HUES64 (cell line): Measurements from ENCODE around the gene ATAD3C. TPM values are rescaled to one million over a fixed set of nuclear protein-coding genes. Genes with fewer than 3 reads are reported as not detected.
"Not testable (repeated sequence)": the region's sequence is repeated elsewhere in the genome, so short reads cannot be mapped to it uniquely, and the experiment has no call there.

Experiments
- H3K27ac ChIP-seq: 2 replicates; pipeline ENCODE4 v1.7.0; 2013; ENCODE audit warnings: low read depth, low read length, inconsistent platforms
- H3K27me3 ChIP-seq: 2 replicates; pipeline ENCODE4 v1.6.1; 2013; ENCODE audit warnings: mild to moderate bottlenecking, low read length; ENCODE audit not compliant: insufficient read depth
- H3K36me3 ChIP-seq: 2 replicates; pipeline ENCODE4 v1.6.1; 2013; ENCODE audit warnings: mild to moderate bottlenecking, low read length; ENCODE audit not compliant: insufficient read depth
- H3K4me1 ChIP-seq: 2 replicates; pipeline ENCODE4 v1.6.1; 2013; ENCODE audit warnings: mild to moderate bottlenecking, low read length, moderate library complexity; ENCODE audit not compliant: insufficient read depth
- H3K4me3 ChIP-seq: 2 replicates; pipeline ENCODE4 v1.5.1; 2013; ENCODE audit warnings: mild to moderate bottlenecking, low read length, moderate library complexity
- H3K9ac ChIP-seq: 2 replicates; pipeline ENCODE4 v1.6.1; 2013; ENCODE audit warnings: mild to moderate bottlenecking, low read depth, low read length
- H3K9me3 ChIP-seq: 2 replicates; pipeline ENCODE4 v1.6.1; 2013; ENCODE audit warnings: low read depth, low read length; ENCODE audit not compliant: insufficient read depth
- WGBS: fragments of 150-250, 120-280 bp; methylation state at CpG from one replicate; pipeline ENCODE4 v1.1.7; 2013; ENCODE audit warnings: missing lambda C conversion rate; 5-methylcytosine and 5-hydroxymethylcytosine counted together
- polyA plus RNA-seq, 2 experiments: library from polyadenylated mRNA; stranded (reverse); fragments of 50-300 nt; gene quantifications; one replicate each; pipeline ENCODE4 v1.2.3, GENCODE V29; 2013

ATAD3C gene, protein sequence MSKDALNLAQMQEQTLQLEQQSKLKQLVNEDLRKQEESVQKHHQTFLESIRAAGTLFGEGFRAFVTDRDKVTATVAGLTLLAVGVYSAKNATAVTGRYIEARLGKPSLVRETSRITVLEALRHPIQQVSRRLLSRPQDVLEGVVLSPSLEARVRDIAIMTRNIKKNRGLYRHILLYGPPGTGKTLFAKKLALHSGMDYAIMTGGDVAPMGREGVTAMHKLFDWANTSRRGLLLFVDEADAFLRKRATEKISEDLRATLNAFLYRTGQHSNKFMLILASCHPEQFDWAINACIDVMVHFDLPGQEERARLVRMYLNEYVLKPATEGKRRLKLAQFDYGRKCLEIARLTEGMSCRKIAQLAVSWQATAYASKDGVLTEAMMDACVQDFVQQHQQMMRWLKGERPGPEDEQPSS
- 0.35 TPM for polyA plus RNA-seq (2013, experiment 1 of 2)
- 0.63 TPM for polyA plus RNA-seq (2013, experiment 2 of 2)

DNA sequence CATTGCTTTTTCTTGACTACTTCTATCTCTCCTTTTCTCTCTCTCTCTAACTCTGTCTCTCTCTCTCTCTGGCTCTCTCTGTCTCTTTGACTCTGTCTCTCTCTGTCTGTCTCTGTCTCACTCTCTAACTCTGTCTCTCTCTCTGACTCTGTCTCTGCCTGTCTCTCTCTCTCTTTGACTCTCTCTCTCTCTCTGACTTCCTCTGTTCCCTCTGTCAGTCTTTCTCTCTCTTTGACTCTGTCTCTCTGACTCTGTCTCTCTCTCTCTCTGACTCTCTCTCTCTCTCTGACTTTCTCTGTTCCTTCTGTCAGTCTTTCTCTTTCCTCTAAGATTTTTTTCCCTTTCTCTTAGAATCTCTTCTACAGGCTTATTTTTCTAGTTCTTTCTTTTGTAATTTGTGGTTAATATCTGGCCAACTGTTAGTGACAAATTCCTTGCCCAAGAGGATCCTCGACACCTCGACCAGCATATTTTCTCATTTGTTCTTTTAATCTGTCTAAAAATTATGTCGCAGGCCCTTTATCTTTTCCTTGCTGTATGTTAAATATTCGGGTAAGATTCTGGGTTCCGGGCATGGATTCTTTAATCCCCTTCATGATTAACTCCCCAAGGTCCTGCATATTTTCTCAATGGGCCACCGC is at the start of gene ATAD3C:
TSS of gene ATAD3C (plus strand) at position 591 of the 641 bp plus-strand sequence. CDS start 995 bp downstream, outside the sequence.
- H3K4me1 ChIP-seq = no peaks in the 10 kb centered on the region
- no peaks in the 10 kb centered on the region for H3K27me3 ChIP-seq
- no peak within 1 kb of the TSS for H3K4me3 ChIP-seq
- H3K9me3 ChIP-seq = no peaks in the 10 kb centered on the region
- no peak within 1 kb of the TSS for H3K9ac ChIP-seq
- 89% methylated on average over 6 of the region's 6 CpGs for WGBS
- H3K27ac ChIP-seq = no peak within 1 kb of the TSS
- H3K36me3 ChIP-seq = no peaks in the 10 kb centered on the region

DNA sequence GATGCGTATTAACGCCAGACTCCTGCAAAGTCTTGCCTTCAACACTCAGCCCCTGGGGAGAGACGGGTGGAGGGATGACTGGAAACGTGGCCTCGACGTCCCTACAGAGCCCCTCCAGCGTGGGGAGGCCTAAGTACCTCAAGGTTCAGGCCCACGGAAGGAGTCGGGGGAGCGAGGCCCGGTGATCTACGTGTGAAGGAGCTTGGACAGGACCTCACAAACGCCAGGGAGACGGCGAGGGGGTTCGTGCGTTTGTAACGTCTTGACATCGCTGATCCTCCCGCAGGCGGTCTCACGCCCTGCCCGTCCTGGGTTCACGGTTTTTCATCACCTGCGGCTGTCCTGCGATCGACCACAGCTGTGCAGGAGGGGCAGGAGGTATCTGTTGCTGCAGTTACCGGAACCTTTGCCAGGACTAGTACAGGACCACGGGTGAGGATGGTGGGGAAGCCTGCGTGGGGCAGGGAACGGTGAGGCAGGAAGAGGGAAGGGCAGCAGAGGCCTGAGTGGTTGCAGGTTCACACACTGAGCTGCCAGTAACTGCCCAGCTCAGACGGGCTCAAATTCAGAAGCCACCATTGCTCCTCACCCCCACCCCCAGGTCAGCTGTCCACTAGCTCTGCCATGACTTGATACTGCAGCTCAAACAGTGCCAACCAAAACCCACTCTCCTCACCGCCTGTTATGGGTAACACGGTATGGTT is 49.5 kb upstream of the ATAD3C start:
- Histone ChIP-seq H3K9me3 (no peaks in the 10 kb centered on the region), H3K9ac (peak overlapping the region; percentile 98), H3K27ac (peak overlapping the region; percentile 90), H3K36me3 (peaks cover 74% of the 10 kb centered on the region), H3K27me3 (no peaks in the 10 kb centered on the region), H3K4me1 (peaks cover 9% of the 10 kb centered on the region), H3K4me3 (peak overlapping the region; percentile 99)
- 10% methylated on average over 34 of the region's 34 CpGs for whole genome bisulfite sequencing

DNA sequence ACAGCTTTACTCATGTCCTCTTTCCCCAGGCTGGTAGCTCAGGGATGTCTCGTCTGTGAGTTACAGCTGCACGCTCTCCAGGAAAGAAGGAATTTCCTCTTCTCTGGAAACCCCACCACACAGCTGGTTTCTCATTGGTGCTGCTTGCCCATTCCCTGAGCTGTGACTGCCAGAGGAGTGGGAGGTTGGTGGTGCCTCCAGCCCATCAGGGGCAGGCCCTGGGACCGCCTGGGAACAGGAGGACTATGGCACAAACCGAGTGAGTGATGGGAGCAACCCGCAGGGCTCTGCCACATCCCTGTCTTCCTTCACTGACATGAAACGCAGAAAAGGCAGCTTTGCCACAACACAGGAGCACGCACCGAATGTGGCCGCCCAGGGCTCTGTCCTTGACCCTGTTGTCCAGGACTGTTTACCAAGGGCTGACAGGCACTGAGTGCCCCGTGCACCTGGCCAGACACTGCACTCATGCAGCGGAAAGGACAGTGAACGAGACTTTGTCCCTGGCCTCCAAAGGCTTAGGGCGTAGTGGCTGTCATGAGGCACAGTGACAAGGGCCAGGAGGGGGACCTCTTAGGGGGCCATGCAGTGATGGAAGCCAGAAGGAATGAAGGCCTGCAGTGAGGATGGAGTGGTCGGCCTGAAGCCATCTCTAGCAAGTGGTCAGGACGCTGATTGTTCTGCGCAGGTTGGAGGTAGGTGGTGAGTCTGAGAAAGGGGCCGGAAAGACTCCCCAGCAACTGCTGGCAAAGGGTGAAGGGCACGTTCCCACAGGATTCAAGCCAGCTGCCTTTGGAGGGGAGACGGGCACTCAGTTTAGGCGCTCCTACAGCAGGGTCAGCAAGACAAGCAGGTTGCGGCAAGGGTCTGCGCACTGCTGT is 48.7 kb upstream of the ATAD3C start:
- Histone ChIP-seq H3K9ac (peak overlapping the region; percentile 98), H3K27ac (no peak overlapping the region; the same call in 1 of the 2 replicates), H3K36me3 (peaks cover 74% of the 10 kb centered on the region), H3K4me3 (peak overlapping the region; percentile 99), H3K27me3 (no peaks in the 10 kb centered on the region), H3K9me3 (no peaks in the 10 kb centered on the region), H3K4me1 (peaks cover 9% of the 10 kb centered on the region)
- WGBS = 94% methylated on average over 22 of the region's 22 CpGs

DNA sequence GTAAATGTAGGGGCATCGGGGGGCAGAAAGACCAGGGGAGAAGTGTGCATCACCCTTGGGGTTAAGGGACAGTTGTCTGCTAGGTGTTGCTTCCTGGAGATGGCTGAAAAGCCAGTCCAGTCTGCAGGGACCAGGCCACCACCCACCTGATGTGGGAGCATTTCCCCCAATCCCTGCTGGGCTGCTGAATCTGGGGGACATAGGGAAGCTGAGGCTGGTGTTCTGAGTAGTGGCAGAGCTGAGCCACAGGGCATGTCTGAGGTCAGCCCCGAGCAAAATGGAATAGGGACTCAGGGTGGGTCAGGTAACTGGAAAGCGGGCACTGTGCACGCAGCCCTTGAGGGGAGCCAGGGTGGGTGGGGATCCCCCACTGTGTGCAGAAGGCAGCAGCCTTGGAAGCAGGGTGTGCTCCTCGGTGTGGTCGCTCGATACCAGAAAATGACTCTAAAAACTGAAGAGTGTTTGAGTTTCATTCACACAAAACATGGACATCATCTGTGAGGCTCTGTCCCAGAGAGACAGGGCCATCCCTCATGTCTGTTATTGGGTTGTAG is 48.0 kb upstream of the ATAD3C start:
- Histone ChIP-seq H3K4me1 (peaks cover 9% of the 10 kb centered on the region), H3K36me3 (peaks cover 73% of the 10 kb centered on the region), H3K27me3 (no peaks in the 10 kb centered on the region), H3K4me3 (no peak overlapping the region), H3K27ac (no peak overlapping the region; the same call in 1 of the 2 replicates), H3K9me3 (no peaks in the 10 kb centered on the region), H3K9ac (no peak overlapping the region)
- 91% methylated on average over 7 of the region's 7 CpGs for WGBS

DNA sequence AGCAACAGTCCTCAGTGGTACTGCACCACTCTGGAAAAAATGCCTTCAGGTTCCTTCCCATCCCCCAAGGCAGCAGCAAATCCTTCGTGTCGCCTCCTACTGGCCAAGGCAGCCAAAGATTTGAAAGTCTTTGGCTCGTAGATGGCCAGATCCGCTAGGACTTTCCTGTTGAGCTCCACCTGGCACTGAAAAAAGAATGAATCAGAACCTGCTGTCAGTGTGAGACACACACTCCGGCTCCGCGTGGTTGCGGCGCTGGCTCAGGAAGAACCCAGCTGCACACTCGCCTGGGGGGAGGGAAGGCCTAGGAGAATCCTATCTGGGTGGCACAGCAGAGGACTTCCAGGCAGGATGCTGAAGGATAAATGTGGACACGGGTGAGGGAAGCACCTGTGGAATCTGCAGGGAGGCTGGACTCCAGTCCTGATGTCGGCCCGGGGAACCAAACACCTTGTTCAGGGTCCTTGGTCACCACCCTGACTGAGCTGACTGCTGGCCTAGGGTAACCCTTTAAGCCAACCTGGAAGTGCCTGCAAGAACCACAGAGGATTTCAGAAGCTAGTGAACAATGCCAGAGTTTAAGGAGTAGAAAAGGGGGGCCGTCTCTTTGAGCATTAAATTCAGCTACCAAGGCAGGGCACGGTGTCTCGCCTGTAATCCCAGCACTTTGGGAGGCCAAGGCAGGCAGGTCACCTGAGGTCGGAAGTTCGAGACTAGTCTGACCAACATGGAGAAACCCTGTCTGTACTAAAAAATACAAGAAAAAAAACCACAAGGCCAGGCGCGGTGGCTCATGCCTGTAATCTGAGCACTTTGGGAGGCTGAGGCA is 47.2 kb upstream of the ATAD3C start:
- Histone ChIP-seq H3K4me1 (peaks cover 9% of the 10 kb centered on the region), H3K4me3 (no peak overlapping the region), H3K9ac (no peak overlapping the region), H3K36me3 (peaks cover 68% of the 10 kb centered on the region), H3K27ac (peak overlapping the region; percentile 39; the same call in 1 of the 2 replicates), H3K27me3 (no peaks in the 10 kb centered on the region), H3K9me3 (no peaks in the 10 kb centered on the region)
- 83% methylated on average over 20 of the region's 20 CpGs for WGBS

DNA sequence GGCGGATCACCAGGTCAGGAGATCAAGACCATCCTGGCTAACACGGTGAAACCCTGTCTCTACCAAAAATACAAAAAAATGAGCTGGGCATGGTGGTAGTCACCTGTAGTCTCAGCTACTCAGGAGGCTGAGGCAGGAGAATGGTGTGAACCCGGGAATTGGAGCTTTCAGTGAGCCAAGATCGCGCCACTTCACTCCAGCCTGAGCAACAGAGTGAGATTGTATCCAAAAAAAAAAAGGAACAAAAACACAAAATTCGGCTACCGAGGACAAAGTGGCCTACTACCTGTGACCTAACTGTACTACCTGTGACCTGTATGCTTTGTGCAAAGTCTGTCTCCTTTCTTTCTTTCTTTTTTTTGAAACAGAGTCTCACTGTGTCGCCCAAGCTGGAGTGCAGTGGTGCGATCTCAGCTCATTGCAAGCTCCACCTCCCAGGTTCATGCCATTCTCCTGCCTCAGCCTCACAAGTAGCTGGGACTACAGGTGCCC is 46.5 kb upstream of the ATAD3C start:
- H3K4me1 ChIP-seq, H3K9me3 ChIP-seq, H3K27me3 ChIP-seq, H3K27ac ChIP-seq, H3K9ac ChIP-seq, H3K4me3 ChIP-seq: not testable (repeated sequence)
- H3K36me3 ChIP-seq = peaks cover 61% of the 10 kb centered on the region
- 93% methylated on average over 9 of the region's 9 CpGs for WGBS

DNA sequence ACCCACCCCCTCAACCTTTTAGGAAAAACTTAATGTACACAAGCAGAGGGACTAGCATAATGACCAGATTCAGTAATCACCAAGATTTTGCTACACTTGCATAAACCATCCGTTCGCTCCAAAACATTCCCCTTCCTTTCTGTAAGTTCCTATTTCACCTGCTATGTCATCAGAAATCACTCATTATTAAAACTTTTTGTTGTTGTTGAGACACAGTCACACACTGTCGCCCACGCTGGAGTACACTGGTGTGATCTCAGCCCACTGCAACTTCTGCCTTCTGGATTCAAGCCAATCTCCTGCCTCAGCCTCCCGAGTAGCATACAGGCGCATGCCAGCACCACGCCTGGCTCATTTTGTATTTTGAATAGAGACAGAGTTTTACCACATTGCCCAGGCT is 45.8 kb upstream of the ATAD3C start:
- WGBS = 95% methylated on average over 7 of the region's 7 CpGs
- Histone ChIP-seq H3K9me3 (no peaks in the 10 kb centered on the region), H3K4me1 (peaks cover 5% of the 10 kb centered on the region), H3K27me3 (no peaks in the 10 kb centered on the region), H3K4me3 (no peak overlapping the region), H3K27ac (no peak overlapping the region), H3K9ac (no peak overlapping the region; the same call in 1 of the 2 replicates), H3K36me3 (peaks cover 63% of the 10 kb centered on the region)

DNA sequence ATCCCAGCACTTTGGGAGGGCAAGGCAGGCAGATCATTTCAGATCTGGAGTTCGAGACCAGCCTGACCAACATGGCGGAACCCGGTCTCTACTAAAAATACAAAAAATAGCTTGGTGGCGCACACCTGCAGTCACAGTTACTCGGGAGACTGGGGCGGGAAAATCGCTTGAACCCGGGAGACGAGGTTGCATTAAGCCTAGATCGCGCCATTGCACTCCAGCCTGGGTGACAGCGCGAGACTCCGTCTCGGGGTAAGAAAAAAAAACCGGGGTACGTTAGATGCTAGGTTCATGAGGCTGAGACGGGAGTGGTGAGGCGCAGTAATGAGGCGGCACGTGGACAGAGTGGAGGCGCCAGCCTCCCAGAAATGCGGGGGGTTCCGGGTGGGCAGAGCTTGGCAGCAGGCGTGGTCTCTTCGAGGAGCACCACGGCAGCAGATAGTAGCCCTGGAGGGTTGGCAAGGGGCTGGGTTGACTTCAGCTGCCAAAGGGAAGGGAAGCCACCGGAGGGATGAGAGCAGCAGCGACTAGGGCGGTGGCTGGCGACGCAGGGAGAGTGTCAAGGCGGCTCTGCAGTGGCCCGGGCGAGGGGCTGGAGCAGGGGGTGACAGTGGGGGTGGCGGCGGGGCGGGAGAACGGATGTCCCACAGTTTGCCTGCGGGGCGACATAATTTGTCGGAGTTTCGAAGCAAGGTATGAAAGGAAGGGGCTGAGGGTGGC is 43.2 kb upstream of the ATAD3C start:
- Histone ChIP-seq H3K27ac (peak overlapping the region; percentile 98), H3K27me3 (no peaks in the 10 kb centered on the region), H3K9ac (peak overlapping the region; percentile 97), H3K9me3 (no peaks in the 10 kb centered on the region), H3K4me1 (peaks cover 22% of the 10 kb centered on the region), H3K4me3 (peak overlapping the region; percentile 96), H3K36me3 (peaks cover 53% of the 10 kb centered on the region)
- 50% methylated on average over 43 of the region's 43 CpGs for WGBS
